IMR-90 (cell line): ENCODE data around the gene ADRB2.

Source experiments
- CEBPB ChIP-seq: IDR thresholded peaks from 2 replicates; pipeline ENCODE4 v1.6.1; 2012; ENCODE audit warnings: low read depth, low read length, improper control_type of control experiment
- ELK1 ChIP-seq: fragments of 150-350 bp; IDR thresholded peaks from 2 replicates; pipeline ENCODE4 v1.6.1; 2016; ENCODE audit warnings: low read depth, mild to moderate bottlenecking, low read length, moderate library complexity, borderline replicate concordance
- FOS ChIP-seq: fragments of 150-350 bp; IDR thresholded peaks from 2 replicates; pipeline ENCODE4 v1.6.1; 2016; ENCODE audit warnings: low read depth, low read length
- MAFK ChIP-seq: IDR thresholded peaks from 2 replicates; pipeline ENCODE4 v1.6.1; 2012; ENCODE audit warnings: low read depth, low read length, improper control_type of control experiment
- MXI1 ChIP-seq: IDR thresholded peaks from 2 replicates; pipeline ENCODE4 v1.6.1; 2012; ENCODE audit warnings: low read depth, mild to moderate bottlenecking, low read length, moderate library complexity, borderline replicate concordance
- POLR2A ChIP-seq: IDR thresholded peaks from 2 replicates; pipeline ENCODE4 v1.6.1; 2012; ENCODE audit warnings: mild to moderate bottlenecking, low read depth, low read length
- RCOR1 ChIP-seq: IDR thresholded peaks from 2 replicates; pipeline ENCODE4 v1.6.1; 2012; ENCODE audit warnings: mild to moderate bottlenecking, low read length, improper control_type of control experiment; ENCODE audit not compliant: insufficient replicate concordance
- RFX5 ChIP-seq: IDR thresholded peaks from 2 replicates; pipeline ENCODE4 v1.8.0; 2012; ENCODE audit warnings: low read depth, mild to moderate bottlenecking, low read length, moderate library complexity
- SMC3 ChIP-seq: fragments of 150-350 bp; IDR thresholded peaks from 2 replicates; pipeline ENCODE4 v1.6.1; 2016; ENCODE audit warnings: low read depth, mild to moderate bottlenecking, antibody characterized with exemption, low read length, moderate library complexity
- TF ChIP-seq, protein P1 (sequence below): conservative IDR thresholded peaks from 2 replicates; pipeline ENCODE4 v1.5.1; 2012; ENCODE audit warnings: mild to moderate bottlenecking, low read depth, low read length, improper control_type of control experiment
- TF ChIP-seq, protein P2 (sequence below): fragments of 150-350 bp; IDR thresholded peaks from 2 replicates; pipeline ENCODE4 v1.6.1; 2017; ENCODE audit warnings: mild to moderate bottlenecking, antibody characterized with exemption, low read length, low read depth

- TF ChIP-seq POLR2A, result no peak
- no peak for TF ChIP-seq MXI1
- TF ChIP-seq MAFK, result no peak
- TF ChIP-seq, protein P1, sequence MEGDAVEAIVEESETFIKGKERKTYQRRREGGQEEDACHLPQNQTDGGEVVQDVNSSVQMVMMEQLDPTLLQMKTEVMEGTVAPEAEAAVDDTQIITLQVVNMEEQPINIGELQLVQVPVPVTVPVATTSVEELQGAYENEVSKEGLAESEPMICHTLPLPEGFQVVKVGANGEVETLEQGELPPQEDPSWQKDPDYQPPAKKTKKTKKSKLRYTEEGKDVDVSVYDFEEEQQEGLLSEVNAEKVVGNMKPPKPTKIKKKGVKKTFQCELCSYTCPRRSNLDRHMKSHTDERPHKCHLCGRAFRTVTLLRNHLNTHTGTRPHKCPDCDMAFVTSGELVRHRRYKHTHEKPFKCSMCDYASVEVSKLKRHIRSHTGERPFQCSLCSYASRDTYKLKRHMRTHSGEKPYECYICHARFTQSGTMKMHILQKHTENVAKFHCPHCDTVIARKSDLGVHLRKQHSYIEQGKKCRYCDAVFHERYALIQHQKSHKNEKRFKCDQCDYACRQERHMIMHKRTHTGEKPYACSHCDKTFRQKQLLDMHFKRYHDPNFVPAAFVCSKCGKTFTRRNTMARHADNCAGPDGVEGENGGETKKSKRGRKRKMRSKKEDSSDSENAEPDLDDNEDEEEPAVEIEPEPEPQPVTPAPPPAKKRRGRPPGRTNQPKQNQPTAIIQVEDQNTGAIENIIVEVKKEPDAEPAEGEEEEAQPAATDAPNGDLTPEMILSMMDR, result no peak
- TF ChIP-seq RCOR1, result no peak
- TF ChIP-seq ELK1, result no peak
- TF ChIP-seq SMC3, result no peak
- no peak for TF ChIP-seq RFX5
- no peak for TF ChIP-seq CEBPB
- TF ChIP-seq, protein P2, sequence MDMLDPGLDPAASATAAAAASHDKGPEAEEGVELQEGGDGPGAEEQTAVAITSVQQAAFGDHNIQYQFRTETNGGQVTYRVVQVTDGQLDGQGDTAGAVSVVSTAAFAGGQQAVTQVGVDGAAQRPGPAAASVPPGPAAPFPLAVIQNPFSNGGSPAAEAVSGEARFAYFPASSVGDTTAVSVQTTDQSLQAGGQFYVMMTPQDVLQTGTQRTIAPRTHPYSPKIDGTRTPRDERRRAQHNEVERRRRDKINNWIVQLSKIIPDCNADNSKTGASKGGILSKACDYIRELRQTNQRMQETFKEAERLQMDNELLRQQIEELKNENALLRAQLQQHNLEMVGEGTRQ, result no peak
- TF ChIP-seq FOS, result no peak
These were observed 14.7 kb upstream of the ADRB2 start for GRCh38 chr5:148811756-148812155.
